ENCODE data around the gene GPR107.

GRCh38 chr9:130040984-130041647 lies 12.6 kb upstream of the GPR107 start:
- TF ChIP-seq POU6F1 (CRISPR knock-in tag; IDR thresholded peaks at IDR 0.05; ENCODE audit: borderline replicate concordance, low read depth) (no peak), ZFP3 (CRISPR knock-in tag; IDR thresholded peaks at IDR 0.05) (no peak)
